ENCODE results near the gene MTAP.

MTAP gene

DNA sequence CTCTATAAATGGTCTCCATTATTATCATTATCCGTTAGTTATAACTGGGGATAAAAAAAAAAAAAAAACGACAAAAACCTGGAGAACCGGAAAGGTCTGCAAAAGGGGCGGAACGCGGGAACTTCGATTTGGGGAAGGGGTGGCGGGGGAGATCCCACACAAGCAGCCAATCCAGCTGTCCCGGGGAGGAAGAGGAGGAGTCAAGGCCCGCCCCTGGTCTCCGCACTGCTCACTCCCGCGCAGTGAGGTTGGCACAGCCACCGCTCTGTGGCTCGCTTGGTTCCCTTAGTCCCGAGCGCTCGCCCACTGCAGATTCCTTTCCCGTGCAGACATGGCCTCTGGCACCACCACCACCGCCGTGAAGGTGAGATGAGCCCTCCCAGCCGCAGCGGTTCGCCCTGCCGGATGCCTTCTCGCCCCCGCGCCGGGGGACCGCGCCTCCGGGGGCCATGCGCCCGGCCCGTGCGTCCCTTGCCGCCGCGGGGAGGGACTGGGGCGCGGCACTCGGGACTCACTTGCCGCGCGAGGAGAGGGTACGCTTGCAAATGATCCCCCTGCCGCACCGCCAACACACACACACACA lies at the start of gene MTAP:
Gene MTAP (plus strand): TSS at position 219 of the 583 bp plus-strand sequence. CDS start 113 bp downstream, at position 332.
- in situ Hi-C loops (cut with MboI; ENCODE audit: low sequenced_read_pairs), result no loop called here

DNA sequence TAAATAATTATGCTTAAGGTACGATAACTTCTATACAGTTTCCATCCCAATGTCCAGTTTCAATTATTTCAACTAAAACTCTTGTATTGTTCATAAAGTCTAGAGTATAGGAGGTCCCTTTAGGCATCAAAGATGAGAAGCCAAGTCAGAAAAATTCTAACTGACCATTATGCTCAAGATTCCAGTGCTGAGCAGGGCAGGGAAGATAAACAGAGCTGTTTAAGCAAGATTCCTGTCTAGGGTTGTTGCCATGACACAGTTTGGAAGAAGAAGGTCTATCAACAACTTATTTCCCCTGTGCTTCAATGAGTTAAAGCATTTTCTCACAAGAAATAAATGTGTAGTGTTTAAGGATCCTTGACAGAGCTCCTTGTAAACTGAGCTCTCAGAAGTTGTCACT lies 48.9 kb upstream of the MTAP start:
- in situ Hi-C loops (cut with MboI; ENCODE audit: low sequenced_read_pairs), result no loop called here

DNA sequence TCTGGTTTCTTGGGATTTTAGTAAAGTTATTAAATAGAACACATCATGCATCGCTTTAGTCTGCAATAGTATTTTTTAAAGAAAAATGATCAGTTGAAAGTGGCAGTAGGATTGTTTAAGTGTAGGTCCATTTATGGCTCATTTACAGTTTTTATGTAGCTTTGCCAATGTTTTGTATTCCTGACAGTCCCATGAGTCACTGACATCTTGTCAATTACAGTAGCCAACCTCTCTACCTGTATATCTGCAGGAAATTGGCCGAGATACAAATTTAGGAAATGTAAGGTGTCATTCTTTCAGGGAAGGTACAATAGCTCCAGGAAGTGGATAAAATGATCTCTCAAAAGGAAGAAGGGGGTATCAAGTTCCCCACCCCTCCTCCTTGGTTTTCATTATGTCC lies 47.7 kb upstream of the MTAP start:
- in situ Hi-C loops (cut with MboI; ENCODE audit: low sequenced_read_pairs), result no loop called here

DNA sequence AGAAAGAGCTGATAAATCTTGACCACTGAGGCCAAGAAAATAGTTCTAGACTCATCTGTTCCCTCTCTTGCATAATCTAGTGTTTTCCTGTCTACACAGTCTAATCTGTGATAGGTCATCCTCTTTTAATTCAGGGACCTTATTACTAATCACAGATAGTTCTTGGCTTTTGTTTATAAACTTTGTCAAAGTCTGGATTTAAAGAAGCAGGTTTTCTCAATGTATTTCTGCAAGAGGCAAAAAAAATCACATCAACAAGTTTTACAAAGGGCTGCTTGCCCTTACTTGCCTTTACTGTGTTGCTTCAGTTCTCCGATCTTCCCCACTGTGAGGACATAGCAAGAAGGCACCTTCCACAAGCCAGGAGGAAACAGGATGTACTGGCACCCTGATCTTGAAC lies 43.9 kb upstream of the MTAP start:
- in situ Hi-C loops (cut with MboI; ENCODE audit: low sequenced_read_pairs), result no loop called here

DNA sequence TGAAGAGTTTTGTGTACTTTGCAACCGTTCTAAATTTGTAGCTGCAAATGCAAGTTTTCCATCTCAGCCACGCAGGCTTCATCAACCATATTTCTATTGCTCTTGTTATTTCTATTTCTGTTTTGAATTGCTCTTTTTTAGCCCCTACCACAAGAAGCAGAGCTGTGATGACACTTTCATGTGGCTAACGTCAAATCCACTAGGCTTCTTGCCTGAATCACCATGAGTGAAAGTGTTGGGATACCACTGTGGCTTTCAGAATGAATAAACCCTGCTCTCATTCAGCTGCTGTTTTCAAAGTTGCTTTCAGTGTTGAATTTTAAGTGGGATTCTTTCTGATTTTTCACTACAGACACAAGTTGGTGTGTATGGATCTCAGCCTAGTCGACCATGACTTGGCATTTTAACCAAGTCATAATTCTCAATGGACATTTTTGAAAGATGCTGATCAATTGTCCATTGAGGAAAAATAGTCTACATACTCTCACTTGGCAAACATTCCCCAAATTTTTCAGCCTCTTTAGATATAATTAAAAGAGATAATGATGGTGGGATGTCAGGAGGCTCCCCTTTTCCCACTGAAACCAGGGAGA lies 41.0 kb upstream of the MTAP start:
- in situ Hi-C loops (cut with MboI; ENCODE audit: low sequenced_read_pairs), result no loop called here

DNA sequence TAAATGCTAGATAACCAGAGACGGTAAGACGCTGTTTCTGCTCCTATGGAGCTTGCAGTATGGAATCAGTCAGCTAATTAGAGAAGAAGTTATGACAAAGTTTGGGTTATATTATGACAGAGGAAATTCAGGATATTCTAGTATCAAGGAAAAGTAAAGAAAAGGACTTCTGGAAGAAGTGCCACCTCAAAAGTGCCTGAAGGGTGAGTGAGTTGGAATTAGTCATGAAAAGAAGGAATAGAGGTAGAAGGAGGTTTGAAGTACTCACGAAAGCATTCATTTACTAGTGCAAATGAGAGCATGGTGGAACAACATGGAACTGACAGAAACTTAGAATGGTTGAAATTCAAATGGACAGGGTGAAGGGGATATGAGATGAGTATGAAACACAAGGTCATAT lies 40.4 kb upstream of the MTAP start:
- in situ Hi-C loops (cut with MboI; ENCODE audit: low sequenced_read_pairs), result no loop called here

DNA sequence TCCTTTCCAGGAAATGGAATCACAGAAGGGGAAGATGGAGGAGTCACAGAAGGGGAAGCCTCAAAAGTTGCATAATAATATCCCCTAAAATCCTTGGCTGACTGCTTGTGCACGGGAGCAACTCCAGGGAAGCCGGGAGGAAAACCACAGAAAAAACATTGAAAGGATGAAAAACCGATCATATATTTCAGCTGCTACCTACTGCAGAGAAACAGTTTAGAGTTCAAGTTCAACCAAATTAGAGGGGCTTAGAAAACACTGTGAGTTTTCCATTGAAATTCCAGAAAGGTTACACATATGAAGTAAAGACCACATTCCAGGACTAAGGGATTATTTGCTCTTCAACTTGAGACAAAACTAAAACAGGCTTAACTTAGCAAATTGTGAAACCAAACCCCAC lies 37.6 kb upstream of the MTAP start:
- in situ Hi-C loops (cut with MboI; ENCODE audit: low sequenced_read_pairs), result no loop called here

DNA sequence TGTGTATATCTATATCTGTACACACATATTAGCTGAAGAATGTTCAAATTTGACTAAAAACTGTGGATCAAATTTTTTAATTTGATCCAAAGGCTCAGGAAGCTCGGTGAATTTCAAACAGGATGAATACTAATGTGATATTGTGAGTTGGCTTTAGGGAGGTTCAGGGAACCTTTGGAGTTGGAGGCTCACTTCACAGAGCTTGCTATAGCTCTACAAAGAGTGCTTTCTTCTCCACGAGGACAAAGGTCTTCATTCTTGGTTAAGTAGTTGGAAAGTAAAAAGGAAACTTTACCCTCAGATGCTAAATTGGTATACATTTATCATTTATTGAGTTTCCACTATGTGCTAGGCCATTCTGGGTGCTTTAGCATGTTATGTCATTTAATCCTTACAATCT lies 36.3 kb upstream of the MTAP start:
- in situ Hi-C loops (cut with MboI; ENCODE audit: low sequenced_read_pairs), result no loop called here

DNA sequence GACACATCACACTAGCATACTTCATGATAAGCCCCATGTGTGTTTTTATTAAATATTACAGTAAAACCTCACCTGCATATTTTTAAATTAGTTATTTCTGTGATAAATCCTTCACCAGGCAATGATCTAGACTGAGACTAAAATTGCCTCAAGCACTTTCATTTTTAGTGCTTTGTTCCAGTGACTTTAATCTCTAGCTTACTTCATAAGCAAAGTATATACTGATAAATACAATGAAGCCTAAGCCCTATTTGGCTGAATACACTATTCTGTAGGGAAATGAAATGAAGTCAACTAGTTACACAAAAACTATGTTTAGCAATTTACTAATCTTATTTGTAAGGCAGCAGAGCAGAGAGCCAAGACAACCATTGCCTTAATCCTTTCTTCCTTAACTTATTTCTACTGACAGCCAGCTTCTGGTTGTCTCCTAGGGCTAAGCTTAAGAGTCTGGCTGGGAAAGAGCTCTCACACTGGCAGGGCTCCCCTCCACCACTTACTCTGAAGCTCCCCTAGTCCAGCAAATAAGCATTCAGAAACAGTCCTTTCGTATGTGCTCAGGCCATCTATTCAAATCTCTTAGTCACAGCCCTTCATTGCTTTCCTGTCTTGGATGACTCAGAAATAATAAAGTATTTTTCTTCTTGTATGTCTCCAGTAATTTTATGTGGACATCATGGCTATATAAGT lies 31.4 kb upstream of the MTAP start:
- in situ Hi-C loops (cut with MboI; ENCODE audit: low sequenced_read_pairs), result no loop called here

DNA sequence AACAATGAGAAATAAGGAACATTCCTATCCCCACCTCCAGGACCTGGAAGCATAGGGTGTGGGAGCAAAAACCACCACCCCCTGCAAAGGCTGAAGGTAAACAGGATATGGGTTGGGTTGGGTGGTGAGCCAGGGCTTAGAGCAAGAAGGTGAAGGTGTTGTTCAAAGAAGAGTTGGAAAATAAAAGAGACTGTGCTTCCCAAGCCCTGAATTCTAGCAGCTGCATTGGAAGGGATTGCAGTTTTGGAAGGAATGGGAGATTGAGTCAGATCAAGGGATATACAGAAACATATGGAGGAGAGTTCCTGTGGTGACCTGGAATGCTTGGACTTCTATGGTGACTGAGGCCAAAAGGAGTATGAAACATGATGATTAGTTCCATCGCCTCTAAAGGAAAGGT lies 24.7 kb upstream of the MTAP start:
- in situ Hi-C loops (cut with MboI; ENCODE audit: low sequenced_read_pairs), result no loop called here

DNA sequence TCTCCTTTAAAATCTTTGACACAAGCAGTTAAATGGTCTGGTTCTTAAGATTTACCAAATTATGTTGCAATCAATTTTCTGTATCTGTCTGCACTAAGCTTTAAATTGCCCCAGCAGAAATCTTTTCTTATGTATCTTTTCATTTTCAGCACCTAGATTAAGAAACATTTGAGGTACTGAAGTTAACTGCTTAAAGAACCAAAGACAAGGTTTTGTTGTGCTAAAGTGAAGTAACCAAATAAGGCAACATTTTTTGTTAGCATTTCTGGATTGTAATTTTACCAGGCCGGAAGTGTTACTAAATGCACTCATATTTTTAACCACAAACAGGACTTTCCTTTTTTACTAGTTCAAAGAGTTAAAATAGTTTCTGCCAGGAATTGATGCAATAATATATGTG lies 24.1 kb upstream of the MTAP start:
- in situ Hi-C loops (cut with MboI; ENCODE audit: low sequenced_read_pairs), result no loop called here

DNA sequence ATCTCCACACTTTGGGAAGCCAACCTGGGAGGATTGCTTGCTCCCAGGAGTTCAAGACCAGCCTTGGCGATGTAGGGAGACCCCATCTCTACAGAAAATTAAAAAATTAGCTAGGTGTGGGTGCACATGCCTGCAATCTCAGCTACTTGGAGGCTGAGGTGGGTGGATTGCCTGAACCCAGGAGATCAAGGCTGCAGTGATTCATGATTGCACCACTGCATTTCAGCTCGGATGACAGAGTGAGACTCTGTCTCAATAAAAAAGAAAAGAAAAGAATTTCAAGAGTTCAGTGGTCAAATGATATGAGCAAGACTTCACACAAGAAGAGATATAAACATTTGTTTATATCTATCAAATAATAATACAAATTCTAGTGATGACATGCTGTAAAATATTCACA lies 23.0 kb upstream of the MTAP start:
- in situ Hi-C loops (cut with MboI; ENCODE audit: low sequenced_read_pairs), result no loop called here

DNA sequence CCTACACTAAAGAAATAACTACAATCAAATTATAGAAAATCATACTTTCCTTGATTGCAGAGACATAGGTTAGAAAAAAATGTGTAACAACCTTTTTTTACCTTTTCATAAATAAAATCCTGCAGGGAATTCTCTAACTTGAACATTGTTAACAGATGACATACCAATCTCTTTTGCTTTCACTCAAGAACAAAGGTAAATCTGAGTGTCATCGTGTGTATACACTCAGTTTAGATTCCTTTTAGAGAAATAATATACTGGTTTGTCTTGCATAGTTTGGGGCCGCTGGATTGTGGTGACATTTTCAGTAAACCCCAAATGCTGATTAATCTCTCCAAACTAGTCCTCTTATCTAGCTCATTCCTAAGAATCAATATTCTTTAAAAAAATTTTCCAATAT lies 20.8 kb upstream of the MTAP start:
- in situ Hi-C loops (cut with MboI; ENCODE audit: low sequenced_read_pairs), result no loop called here

DNA sequence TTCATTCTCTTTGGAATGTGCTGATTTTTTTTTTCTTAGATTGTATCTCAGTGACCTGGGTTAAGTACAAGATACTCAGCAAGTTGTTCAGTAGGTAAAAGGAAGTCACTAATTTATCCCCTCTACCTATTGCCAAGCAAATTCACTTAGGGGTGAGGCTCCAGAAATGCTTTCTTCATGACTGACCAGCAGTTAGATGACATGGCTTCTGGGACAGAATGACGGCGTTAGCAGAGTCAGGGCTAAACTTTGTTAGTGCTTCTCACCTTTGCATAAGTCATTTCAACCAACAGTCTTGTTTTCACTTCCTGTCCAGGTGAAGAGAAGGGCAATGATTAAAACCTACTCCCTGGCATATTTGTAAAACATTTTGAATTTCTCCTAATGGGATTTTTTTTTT lies 20.2 kb upstream of the MTAP start:
- in situ Hi-C loops (cut with MboI; ENCODE audit: low sequenced_read_pairs), result no loop called here

DNA sequence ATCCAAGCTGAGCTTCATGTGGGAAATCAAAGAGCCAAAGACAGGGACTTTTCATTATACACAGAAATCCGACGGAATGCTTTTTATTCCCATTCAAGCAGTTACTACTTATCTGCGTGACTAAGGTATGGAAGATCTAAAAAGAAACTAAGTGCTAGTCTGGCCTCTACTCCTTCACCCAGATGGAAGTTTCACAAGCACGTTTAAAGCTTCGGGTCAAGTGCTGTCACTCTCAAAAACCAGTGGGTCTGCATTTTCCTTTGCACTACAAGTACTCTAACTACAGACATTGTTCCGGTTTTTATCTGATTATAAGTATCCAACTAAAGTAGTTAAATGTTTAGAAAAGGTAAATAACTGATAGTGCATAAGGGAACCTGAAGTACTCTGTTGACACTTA lies 13.7 kb upstream of the MTAP start:
- in situ Hi-C loops (cut with MboI; ENCODE audit: low sequenced_read_pairs), result no loop called here

DNA sequence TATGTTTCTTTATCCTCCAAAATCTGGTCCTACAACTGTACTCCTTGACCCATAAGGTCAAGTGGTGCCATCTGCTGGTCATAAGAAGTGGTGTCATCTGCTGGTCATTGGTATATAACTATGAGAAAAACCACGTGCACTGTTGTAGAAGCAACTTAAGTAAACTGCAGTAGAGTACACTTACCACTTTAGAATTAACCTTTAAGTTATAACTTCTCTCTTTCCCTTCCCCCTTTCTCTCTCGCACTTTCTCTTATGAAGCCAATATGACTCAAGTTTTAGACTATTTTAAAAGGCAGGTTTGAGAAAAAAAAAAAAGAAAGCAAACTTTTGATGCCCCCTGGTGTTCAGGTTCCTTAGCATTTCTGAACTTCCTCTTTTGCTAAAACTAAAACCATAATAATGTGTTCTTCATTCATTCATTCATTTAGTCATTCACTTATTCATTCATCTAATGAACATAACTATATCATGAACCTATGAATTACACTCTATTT lies 12.8 kb upstream of the MTAP start:
- in situ Hi-C loops (cut with MboI; ENCODE audit: low sequenced_read_pairs), result no loop called here

DNA sequence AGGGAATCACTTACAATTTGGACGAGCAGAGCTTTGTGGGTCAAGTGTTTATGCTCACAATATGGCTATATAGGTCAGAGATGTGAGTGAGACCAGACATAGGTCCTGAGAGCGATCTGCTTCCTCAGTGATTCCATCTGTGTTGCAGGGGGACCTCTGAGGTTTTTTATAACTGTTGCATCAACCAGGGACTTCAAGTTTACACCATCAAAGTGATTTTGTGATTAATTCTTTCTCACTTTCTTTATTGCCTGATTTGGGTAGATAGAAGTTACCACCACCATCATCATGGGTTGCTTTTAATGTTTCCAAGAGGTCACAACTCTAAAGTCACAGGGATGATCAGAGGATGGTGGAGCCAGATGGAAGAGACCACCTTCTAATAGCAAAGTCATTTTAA lies 7.0 kb upstream of the MTAP start:
- in situ Hi-C loops (cut with MboI; ENCODE audit: low sequenced_read_pairs), result no loop called here

DNA sequence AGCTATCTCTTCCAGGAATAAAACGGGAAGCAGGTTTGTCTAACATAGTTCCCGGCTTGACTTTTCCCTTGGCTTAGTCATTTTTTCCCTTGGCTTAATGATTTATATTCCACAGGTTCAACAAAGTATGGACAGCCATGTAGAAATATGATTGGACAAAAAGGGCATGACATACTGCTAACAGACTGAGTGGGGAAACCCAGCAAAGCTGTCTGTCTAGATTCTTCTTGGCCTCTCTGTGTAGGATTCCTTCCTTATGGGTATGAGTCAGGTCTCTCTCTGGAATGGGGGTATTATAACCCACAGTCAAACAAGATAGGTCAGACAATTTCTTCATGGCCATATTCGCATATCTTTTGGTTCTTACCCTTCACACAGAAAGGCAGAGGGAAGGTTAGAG lies 5.7 kb upstream of the MTAP start:
- in situ Hi-C loops (cut with MboI; ENCODE audit: low sequenced_read_pairs), result no loop called here

DNA sequence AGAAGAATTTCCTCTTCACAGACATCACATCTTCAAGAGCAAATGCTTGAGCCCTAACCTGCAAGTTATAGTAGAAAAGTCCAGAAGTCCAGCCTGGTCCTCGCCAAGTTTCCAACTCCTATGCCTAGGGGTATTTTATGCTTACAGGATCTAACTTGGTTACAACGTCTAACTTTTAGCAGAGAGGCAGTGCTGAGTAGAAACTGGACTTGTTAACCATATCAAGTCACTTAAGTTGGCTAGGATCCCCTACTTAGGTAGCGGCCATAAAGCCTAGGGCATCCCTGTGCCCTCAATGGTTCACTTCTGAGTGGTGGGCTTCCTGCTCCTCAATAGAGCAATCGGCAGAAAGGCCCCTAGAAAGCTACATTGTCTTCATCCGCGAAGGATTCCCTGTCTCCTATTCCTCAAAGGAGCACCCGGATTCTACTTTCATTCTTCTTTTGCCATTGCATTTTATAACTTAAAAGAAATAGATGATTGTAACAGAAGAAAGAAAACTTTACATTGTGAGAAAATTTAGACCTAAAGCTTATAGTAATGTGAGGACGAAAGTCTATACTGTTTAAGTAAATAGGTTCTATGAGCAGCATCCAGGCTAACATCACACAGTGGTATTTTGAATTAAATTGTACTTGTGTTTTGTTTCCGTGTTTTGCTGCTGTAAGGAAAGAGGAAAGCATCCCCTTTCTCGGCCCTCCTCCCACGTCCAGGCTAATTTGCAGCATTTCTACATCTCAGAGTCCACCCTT lies 1.3 kb upstream of the MTAP start:
- in situ Hi-C loops (cut with MboI; ENCODE audit: low sequenced_read_pairs), result no loop called here

DNA sequence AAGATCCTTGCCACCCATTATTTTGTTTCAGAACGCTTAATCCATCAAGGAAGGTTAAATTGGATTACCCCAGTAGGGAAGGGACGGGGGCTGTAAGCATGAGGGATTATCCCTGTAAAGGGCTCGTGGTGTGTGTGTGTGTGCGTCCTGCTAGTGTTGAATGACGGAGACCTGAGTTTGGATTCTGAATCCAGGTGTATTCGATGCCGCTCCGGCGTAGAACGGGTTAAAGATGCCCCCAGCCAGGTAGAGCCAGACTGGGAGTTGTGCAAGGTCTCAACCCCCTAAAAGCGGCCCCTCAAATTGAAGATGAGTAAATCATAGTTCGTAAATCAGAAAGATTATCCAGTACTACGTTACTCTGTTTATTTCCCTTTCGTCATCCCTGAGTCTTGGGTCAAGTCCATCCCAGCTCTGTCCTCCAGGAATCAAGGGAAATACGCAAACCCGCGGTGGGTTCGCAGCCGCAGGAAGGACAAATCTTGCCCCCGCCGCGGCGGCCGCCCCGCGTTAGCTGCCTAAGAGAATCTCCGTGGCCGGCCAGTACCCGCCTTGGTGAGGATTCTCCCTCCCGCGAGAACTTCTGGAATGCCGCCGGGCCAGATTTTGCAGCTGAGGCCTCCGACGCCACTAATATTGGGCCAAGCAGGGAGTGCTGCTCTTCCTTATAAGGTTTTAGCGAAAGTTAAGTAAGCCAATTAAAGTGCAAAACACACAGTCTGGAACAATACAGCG lies 586 bp upstream of the MTAP start:
- in situ Hi-C loops (cut with MboI; ENCODE audit: low sequenced_read_pairs), result no loop called here

DNA sequence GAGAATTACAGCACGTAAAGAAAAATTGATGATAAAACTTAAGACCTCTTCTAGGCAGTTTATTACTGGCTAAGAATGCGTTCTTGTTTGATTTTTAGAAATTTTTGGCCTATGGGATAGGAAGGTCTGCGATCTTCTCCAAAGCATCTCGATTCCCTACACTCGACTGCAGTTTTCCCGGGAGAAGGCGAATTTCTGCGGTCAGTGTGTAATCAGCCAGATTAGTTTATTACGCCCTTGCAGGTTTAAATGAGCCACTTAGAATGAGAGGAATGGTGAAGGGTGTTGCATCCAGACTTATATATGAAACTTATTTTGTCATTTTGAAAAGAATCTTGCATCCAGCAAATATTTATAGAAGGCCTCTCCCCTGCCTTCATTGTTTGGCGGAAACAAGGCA lies 1.2 kb downstream of the MTAP start:
- in situ Hi-C loops (cut with MboI; ENCODE audit: low sequenced_read_pairs), result no loop called here
